ENCODE data around the gene TUB.

TUB gene

GRCh38 chr11:8034106-8034585 lies 46.9 kb upstream of the TUB start:
- DNase-seq (ENCODE audit: low read depth), result no peak
- TF ChIP-seq CTCF (IDR thresholded peaks at IDR 0.05; ENCODE audit: control insufficient read depth, extremely low read depth, insufficient read depth), result no peak
- no peak overlapping the region for H3K4me3 ChIP-seq (ENCODE audit: low read depth, low read length)

- DNase-seq (ENCODE audit: low read depth), result no peak
- TF ChIP-seq CTCF (IDR thresholded peaks at IDR 0.05; ENCODE audit: control insufficient read depth, extremely low read depth, insufficient read depth), result no peak
- no peak overlapping the region for H3K4me3 ChIP-seq (ENCODE audit: low read depth, low read length)
These were observed 46.3 kb upstream of the TUB start for GRCh38 chr11:8034604-8035190.

- no peak for TF ChIP-seq CTCF (IDR thresholded peaks at IDR 0.05; ENCODE audit: control insufficient read depth, extremely low read depth, insufficient read depth)
- H3K4me3 ChIP-seq (ENCODE audit: low read depth, low read length), result no peak overlapping the region
- no peak for DNase-seq (ENCODE audit: low read depth)
These were observed 45.7 kb upstream of the TUB start for GRCh38 chr11:8035200-8035855.

GRCh38 chr11:8036002-8036802 lies 44.8 kb upstream of the TUB start:
- H3K4me3 ChIP-seq (ENCODE audit: low read depth, low read length), result no peak overlapping the region
- DNase-seq (ENCODE audit: low read depth), result no peak
- no peak for TF ChIP-seq CTCF (IDR thresholded peaks at IDR 0.05; ENCODE audit: control insufficient read depth, extremely low read depth, insufficient read depth)

GRCh38 chr11:8036986-8037385 lies 44.0 kb upstream of the TUB start:
- no peak for DNase-seq (ENCODE audit: low read depth)
- no peak for TF ChIP-seq CTCF (IDR thresholded peaks at IDR 0.05; ENCODE audit: control insufficient read depth, extremely low read depth, insufficient read depth)
- H3K4me3 ChIP-seq (ENCODE audit: low read depth, low read length), result no peak overlapping the region

GRCh38 chr11:8038393-8038792 lies 42.6 kb upstream of the TUB start:
- H3K4me3 ChIP-seq (ENCODE audit: low read depth, low read length), result no peak overlapping the region
- TF ChIP-seq CTCF (IDR thresholded peaks at IDR 0.05; ENCODE audit: control insufficient read depth, extremely low read depth, insufficient read depth), result no peak
- DNase-seq (ENCODE audit: low read depth), result no peak

All from LNCaP clone FGC (cell line).